ENCODE results near the gene MGAT4B. TPM values are rescaled to one million over a fixed set of nuclear protein-coding genes. Genes with fewer than 3 reads are reported as not detected.

Gene MGAT4B
- total and polyA plus RNA-seq, 2 of the 4 experiments (the other 2 are of a cell fraction), result 73.7 to 155 TPM

- H2AK9ac ChIP-seq (replicated peaks; ENCODE audit: low read depth, low read length, poor library complexity), result peak overlapping the region; percentile 91
- H2AK5ac ChIP-seq (ENCODE audit: low read depth, low read length), result peak overlapping the region; percentile 79
- H3K56ac ChIP-seq (ENCODE audit: extremely low read depth, insufficient read depth, low read length), result no peak overlapping the region
- H2BK5ac ChIP-seq (ENCODE audit: low read depth, low read length, poor library complexity, severe bottlenecking), result peak overlapping the region; percentile 85
- peaks cover 20% of the 10 kb centered on the region for H3K4me1 ChIP-seq (ENCODE audit: control insufficient read depth, insufficient read depth, low read length)
- BruUV-seq (replicated peaks), result no TSS peak
- DNase-seq (no peak), ATAC-seq (ENCODE audit: low read depth) (peak; percentile 36)
- peak overlapping the region; percentile 85 for H3K4me2 ChIP-seq (ENCODE audit: low read depth, low read length)
- 10% methylated on average over 15 of the region's 65 CpGs; no CpG with 5 or more reads in 1 of the 2 experiments for WGBS, 2 experiments (ENCODE audit: extremely low coverage in 2 of 2, insufficient read length in 1 of 2)
- H3K4ac ChIP-seq (ENCODE audit: low read depth, low read length), result peak overlapping the region; percentile 86
- no peaks in the 10 kb centered on the region for H3K9me3 ChIP-seq (ENCODE audit: control insufficient read depth, insufficient read depth, low read length)
- H2BK15ac ChIP-seq (ENCODE audit: low read depth, low read length), result no peak overlapping the region
- H4K5ac ChIP-seq (ENCODE audit: low read depth, low read length), result 0 out of 2 replicates have a peak overlapping the region, but pooled peaks have one; percentile 38
- H4K8ac ChIP-seq (ENCODE audit: low read depth in 2 of 2, low read length in 2 of 2), result peak overlapping the region; percentile 53 to 68; a peak in 2 of 4 replicates
- no peak overlapping the region for H2BK20ac ChIP-seq (ENCODE audit: low read depth, low read length)
- TF ChIP-seq MXI1 (IDR thresholded peaks at IDR 0.05; ENCODE audit: borderline replicate concordance, low read depth, low read length), result peak; percentile 1; the same call in 1 of the 2 replicates
- TF ChIP-seq MAFK (IDR thresholded peaks at IDR 0.05; ENCODE audit: low read depth, low read length), result no peak
- TF ChIP-seq MAZ (IDR thresholded peaks at IDR 0.05; ENCODE audit: borderline replicate concordance, low read depth, low read length), result peak; percentile 31; the same call in 1 of the 2 replicates
- in situ Hi-C loops (cut with MboI; ENCODE audit: low sequenced_read_pairs), result no loop called here
- H3K14ac ChIP-seq (replicated peaks; ENCODE audit: low read depth, low read length), result peak overlapping the region; percentile 94
- H3K18ac ChIP-seq (ENCODE audit: low read depth, low read length), result peak overlapping the region; percentile 21; the same call in 1 of the 2 replicates
- peak overlapping the region; percentile 48; the same call in 1 of the 2 replicates for H2BK120ac ChIP-seq (ENCODE audit: low read depth, low read length)
- peak overlapping the region; percentile 84 for H3K9ac ChIP-seq (ENCODE audit: low read depth, low read length)
- no peaks in the 10 kb centered on the region for H3K27me3 ChIP-seq (ENCODE audit: control insufficient read depth, insufficient read depth, low read length)
- peak overlapping the region; percentile 17 for H3K23ac ChIP-seq (ENCODE audit: low read depth, low read length)
- H4K91ac ChIP-seq (ENCODE audit: insufficient read depth, low read depth, low read length), result peak overlapping the region; percentile 49; the same call in 1 of the 2 replicates
- H3K36me3 ChIP-seq (ENCODE audit: control insufficient read depth, insufficient read depth, low read length), result peaks cover 14% of the 10 kb centered on the region
- H3K9me1 ChIP-seq (ENCODE audit: insufficient read depth, low read length), result 0 out of 2 replicates have a peak, but pooled peaks cover 2% of the 10 kb centered on the region
- intact Hi-C loops (cut with micrococcal nuclease), result loop anchor here (5.0 kb wide), 1 partner anchor 52 kb away; the partner anchor contains the start of gene MRNIP
- H3K27ac ChIP-seq (ENCODE audit: insufficient read depth, low read length), result peak overlapping the region; percentile 89
- H2AFZ ChIP-seq (replicated peaks; ENCODE audit: low read length, poor library complexity), result peak overlapping the region; percentile 88
- dilution Hi-C loops (cut with HindIII; ENCODE audit: low sequenced_read_pairs, unreplicated experiment), result no loop called here
- ChIA-PET POLR2A (ENCODE audit: unreplicated experiment) (no interaction called here), CTCF (no interaction called here)
- H3K4me3 ChIP-seq (ENCODE audit: insufficient read depth, low read depth, low read length), result peak overlapping the region; percentile 98
- H4K20me1 ChIP-seq (ENCODE audit: insufficient read depth, low read length), result peaks cover 45% of the 10 kb centered on the region
- H3K79me1 ChIP-seq (ENCODE audit: low read depth in 1 of 2, low read length in 2 of 2), result peaks cover 26 to 57% of the 10 kb centered on the region in 2 experiments
Measured at GRCh38 chr5:179805529-179806249, 977 bp downstream of the MGAT4B start.

All from IMR-90 (cell line).